ENCODE measurements around the gene DDTL.

DNA sequence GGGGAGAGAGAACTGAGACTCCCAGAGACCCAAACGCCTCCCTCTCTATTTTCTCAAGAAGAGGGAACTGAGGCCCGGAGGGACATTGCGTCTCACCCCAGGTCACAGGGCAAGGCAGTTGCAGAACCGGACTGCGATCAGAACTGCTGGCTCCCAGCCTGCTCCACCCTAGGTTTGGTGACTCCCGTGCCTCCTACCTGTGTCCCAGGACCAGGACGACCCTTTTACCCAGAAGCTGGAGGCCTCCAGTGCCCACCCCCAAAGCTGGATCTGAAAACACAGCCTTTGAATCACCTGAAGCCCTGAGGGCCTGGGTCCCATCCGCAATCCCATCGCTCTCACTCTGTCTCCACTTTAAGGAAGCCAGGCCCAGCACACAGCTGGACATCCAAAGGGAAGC is 37.2 kb downstream of the DDTL start:
- TF ChIP-seq YY1 (IDR thresholded peaks at IDR 0.05; ENCODE audit: insufficient read depth, insufficient read length) (no peak), SUZ12 (IDR thresholded peaks at IDR 0.05; ENCODE audit: extremely low read depth, insufficient read depth, insufficient read length) (no peak), ZNF274 (IDR thresholded peaks at IDR 0.05; ENCODE audit: low read depth, low read length) (no peak)
